Measurements from ENCODE around the gene MYO9B. TPM values are rescaled to one million over a fixed set of nuclear protein-coding genes. Genes with fewer than 3 reads are reported as not detected.

Gene MYO9B
- total RNA-seq, 3 donors from 2014 or later (not counting 1 experiment from before 2014, with no cell fraction given), result 321 to 378 (median 365) TPM

DNA sequence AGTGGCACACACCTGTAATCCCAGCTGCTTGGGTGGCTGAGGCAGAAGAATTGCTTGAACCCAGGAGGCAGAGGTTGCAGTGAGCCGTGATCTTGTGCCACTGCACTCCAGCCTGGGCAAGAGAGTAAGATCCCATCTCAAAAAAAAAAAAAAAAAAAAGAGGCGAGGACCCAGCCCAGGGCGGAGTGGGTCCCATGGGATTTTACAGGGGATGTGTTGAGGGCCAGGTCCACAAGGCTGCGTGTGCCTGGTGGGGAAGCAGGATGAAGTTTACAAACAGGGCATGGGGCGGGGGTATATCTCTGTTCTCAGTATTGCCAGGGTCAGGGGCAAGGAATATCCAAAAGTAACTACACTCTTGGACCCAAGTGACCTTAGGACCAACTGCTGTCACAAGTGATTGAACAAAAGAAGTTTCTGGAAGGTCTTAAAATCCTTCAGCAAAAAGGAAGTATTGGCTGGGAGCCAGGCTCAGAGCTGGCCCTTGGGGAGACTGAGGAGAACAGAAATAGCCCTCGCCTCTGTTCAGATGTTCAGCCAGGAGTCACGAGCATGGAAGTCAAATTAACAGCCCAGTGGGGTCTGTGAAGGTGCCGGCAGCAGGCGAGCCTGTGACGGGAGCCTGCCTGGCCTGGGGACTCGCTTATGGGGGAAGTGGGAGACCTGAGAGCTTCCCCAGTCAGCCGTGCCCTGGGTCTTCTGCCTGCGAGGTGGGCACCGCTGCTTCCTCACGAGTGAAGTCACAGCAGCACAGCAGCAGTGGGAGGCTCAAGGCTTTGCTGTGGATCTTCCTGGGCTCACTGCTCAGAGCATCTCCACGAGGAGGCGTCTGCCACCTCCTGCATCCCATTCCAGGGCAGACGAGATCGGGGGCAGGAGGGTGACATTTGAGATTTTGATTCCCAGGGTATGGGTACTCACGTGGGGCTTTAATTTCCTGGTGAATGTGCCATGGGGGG is 6.4 kb downstream of the MYO9B start:
- peak overlapping the region; percentile 61 to 63 for H3K27ac Mint-ChIP-seq

DNA sequence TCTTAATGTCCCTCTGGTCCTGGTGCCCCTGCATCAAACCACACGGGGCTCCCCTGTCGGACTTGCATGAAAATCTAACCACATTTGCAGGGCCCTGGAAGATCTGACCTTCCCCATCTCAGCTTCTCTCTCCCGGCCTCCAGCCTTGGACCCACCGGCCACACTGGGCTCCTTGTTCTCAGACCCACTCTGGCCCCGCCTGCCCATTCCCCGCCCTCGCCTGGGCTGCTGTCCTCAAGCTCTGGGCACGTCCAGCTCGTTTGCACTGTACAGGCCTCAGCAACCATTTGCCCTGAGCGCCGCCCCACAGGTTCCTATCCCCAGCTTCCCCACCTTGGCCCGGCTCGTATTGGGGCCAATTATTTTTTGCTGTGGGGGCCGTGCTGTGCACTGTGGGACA is 10.5 kb downstream of the MYO9B start:
- Mint-ChIP-seq H3K27me3 (ENCODE audit: low read depth in 2 of 2) (no peaks in the 10 kb centered on the region), H3K4me3 (no peak overlapping the region), H3K9me3 (no peaks in the 10 kb centered on the region), H3K4me1 (peaks cover 52 to 70% of the 10 kb centered on the region in 2 donors), H3K36me3 (no peaks in the 10 kb centered on the region), H3K27ac (peak overlapping the region in 1 of 2 donors; percentile 43)
- Histone ChIP-seq H3K4me1 (ENCODE audit: control insufficient read depth, insufficient read depth, low read length) (peaks cover 33% of the 10 kb centered on the region), H3K27me3 (ENCODE audit: control insufficient read depth, insufficient read depth, low read length) (no peaks in the 10 kb centered on the region), H3K4me3 (ENCODE audit: low read length) (no peak overlapping the region), H3K36me3 (ENCODE audit: control insufficient read depth, insufficient read depth, low read length) (peaks cover 14% of the 10 kb centered on the region), H3K27ac (ENCODE audit: low read length) (no peak overlapping the region), H3K9me3 (ENCODE audit: control insufficient read depth, insufficient read depth, low read length) (no peaks in the 10 kb centered on the region)
- TF ChIP-seq, protein P1, sequence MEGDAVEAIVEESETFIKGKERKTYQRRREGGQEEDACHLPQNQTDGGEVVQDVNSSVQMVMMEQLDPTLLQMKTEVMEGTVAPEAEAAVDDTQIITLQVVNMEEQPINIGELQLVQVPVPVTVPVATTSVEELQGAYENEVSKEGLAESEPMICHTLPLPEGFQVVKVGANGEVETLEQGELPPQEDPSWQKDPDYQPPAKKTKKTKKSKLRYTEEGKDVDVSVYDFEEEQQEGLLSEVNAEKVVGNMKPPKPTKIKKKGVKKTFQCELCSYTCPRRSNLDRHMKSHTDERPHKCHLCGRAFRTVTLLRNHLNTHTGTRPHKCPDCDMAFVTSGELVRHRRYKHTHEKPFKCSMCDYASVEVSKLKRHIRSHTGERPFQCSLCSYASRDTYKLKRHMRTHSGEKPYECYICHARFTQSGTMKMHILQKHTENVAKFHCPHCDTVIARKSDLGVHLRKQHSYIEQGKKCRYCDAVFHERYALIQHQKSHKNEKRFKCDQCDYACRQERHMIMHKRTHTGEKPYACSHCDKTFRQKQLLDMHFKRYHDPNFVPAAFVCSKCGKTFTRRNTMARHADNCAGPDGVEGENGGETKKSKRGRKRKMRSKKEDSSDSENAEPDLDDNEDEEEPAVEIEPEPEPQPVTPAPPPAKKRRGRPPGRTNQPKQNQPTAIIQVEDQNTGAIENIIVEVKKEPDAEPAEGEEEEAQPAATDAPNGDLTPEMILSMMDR (IDR thresholded peaks at IDR 0.05), result no peak
- intact Hi-C loops (cut with micrococcal nuclease), result no loop called here
- DNase-seq (no peak), ATAC-seq (no peak)
- WGBS (ENCODE audit: insufficient coverage), result 92% methylated on average over 14 of the region's 14 CpGs

More for the DNA sequence above, 6.4 kb downstream of the MYO9B start:
- Mint-ChIP-seq H3K4me1 (peaks cover 49 to 70% of the 10 kb centered on the region in 2 donors), H3K4me3 (peak overlapping the region; percentile 47), H3K36me3 (no peaks in the 10 kb centered on the region), H3K9me3 (no peaks in the 10 kb centered on the region), H3K27me3 (ENCODE audit: low read depth in 2 of 2) (no peaks in the 10 kb centered on the region)
- Histone ChIP-seq H3K9me3 (ENCODE audit: control insufficient read depth, insufficient read depth, low read length) (no peaks in the 10 kb centered on the region), H3K4me3 (ENCODE audit: low read length) (no peak overlapping the region), H3K36me3 (ENCODE audit: control insufficient read depth, insufficient read depth, low read length) (peaks cover 12% of the 10 kb centered on the region), H3K27me3 (ENCODE audit: control insufficient read depth, insufficient read depth, low read length) (no peaks in the 10 kb centered on the region), H3K4me1 (ENCODE audit: control insufficient read depth, insufficient read depth, low read length) (peaks cover 55% of the 10 kb centered on the region), H3K27ac (ENCODE audit: low read length) (no peak overlapping the region)
- DNase-seq (no peak), ATAC-seq (no peak)
- TF ChIP-seq, protein P1 (IDR thresholded peaks at IDR 0.05), result no peak
- 72% methylated on average over 20 of the region's 20 CpGs for WGBS (ENCODE audit: insufficient coverage)
- intact Hi-C loops (cut with micrococcal nuclease), result loop anchor here (2.0 kb wide), 1 partner anchor 53 kb away; no protein-coding TSS in a partner anchor

DNA sequence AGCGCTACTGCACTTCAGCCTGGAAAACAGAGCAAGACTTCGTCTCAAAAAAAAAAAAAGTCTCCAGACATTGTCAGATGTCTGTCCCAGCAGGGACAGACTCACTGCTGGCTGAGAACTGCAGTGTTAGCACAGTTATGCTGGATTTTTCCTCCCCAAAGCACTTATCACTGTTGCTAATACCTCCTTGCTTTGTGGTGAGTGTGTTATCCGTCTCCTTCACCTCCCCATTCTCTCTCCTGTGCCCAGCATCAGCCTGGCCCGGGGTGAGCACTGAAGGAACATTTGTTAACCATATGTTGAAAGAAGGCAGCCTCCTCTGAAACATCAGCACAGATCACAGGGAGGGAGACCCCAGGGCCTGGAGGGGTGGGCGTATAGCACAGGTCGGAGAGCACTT is 11.3 kb downstream of the MYO9B start:
- no peaks in the 10 kb centered on the region for H3K36me3 Mint-ChIP-seq
- peaks cover 50 to 68% of the 10 kb centered on the region in 2 donors for H3K4me1 Mint-ChIP-seq
- 100% methylated on average over 4 of the region's 6 CpGs for WGBS (ENCODE audit: insufficient coverage)
- H3K4me3 ChIP-seq (ENCODE audit: low read length), result no peak overlapping the region
- TF ChIP-seq, protein P1 (IDR thresholded peaks at IDR 0.05), result no peak
- H3K27ac ChIP-seq (ENCODE audit: low read length), result no peak overlapping the region
- no peak overlapping the region for H3K4me3 Mint-ChIP-seq
- H3K36me3 ChIP-seq (ENCODE audit: control insufficient read depth, insufficient read depth, low read length), result peaks cover 14% of the 10 kb centered on the region
- no peaks in the 10 kb centered on the region for H3K27me3 ChIP-seq (ENCODE audit: control insufficient read depth, insufficient read depth, low read length)
- H3K9me3 ChIP-seq (ENCODE audit: control insufficient read depth, insufficient read depth, low read length), result no peaks in the 10 kb centered on the region
- DNase-seq (no peak), ATAC-seq (no peak)
- H3K9me3 Mint-ChIP-seq, result no peaks in the 10 kb centered on the region
- peak overlapping the region in 1 of 2 donors; percentile 58 for H3K27ac Mint-ChIP-seq
- H3K4me1 ChIP-seq (ENCODE audit: control insufficient read depth, insufficient read depth, low read length), result peaks cover 40% of the 10 kb centered on the region
- no peaks in the 10 kb centered on the region for H3K27me3 Mint-ChIP-seq (ENCODE audit: low read depth in 2 of 2)
- intact Hi-C loops (cut with micrococcal nuclease), result no loop called here
